ENCODE results near the gene LIMS2. TPM values are rescaled to one million over a fixed set of nuclear protein-coding genes. Genes with fewer than 3 reads are reported as not detected.

Gene LIMS2
- total RNA-seq, 2 donors from 2014 or later, result 177 to 246 TPM

- DNase-seq (ENCODE audit: low spot score) (no peak), ATAC-seq (ENCODE audit: insufficient number of reproducible peaks, low FRiP score, low read depth) (no peak)
- H3K4me1 ChIP-seq (ENCODE audit: control insufficient read depth in 1 of 2, low read depth in 2 of 2), result peaks cover 39 to 73% of the 10 kb centered on the region in 2 donors
- TF ChIP-seq, protein P1, sequence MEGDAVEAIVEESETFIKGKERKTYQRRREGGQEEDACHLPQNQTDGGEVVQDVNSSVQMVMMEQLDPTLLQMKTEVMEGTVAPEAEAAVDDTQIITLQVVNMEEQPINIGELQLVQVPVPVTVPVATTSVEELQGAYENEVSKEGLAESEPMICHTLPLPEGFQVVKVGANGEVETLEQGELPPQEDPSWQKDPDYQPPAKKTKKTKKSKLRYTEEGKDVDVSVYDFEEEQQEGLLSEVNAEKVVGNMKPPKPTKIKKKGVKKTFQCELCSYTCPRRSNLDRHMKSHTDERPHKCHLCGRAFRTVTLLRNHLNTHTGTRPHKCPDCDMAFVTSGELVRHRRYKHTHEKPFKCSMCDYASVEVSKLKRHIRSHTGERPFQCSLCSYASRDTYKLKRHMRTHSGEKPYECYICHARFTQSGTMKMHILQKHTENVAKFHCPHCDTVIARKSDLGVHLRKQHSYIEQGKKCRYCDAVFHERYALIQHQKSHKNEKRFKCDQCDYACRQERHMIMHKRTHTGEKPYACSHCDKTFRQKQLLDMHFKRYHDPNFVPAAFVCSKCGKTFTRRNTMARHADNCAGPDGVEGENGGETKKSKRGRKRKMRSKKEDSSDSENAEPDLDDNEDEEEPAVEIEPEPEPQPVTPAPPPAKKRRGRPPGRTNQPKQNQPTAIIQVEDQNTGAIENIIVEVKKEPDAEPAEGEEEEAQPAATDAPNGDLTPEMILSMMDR (IDR thresholded peaks at IDR 0.05), result no peak
- no peaks in the 10 kb centered on the region for H3K27me3 ChIP-seq (replicated peaks; ENCODE audit: insufficient read depth)
- H3K36me3 ChIP-seq, result peaks cover 24% of the 10 kb centered on the region
- peak overlapping the region; percentile 40 to 85 for H3K27ac ChIP-seq
- H3K9me3 ChIP-seq, result no peaks in the 10 kb centered on the region
- no peak overlapping the region for H3K4me3 ChIP-seq
Observed at GRCh38 chr2:127658641-127659407, 16.5 kb downstream of the LIMS2 start.

- H3K36me3 ChIP-seq, result peaks cover 31% of the 10 kb centered on the region
Observed at GRCh38 chr2:127658146-127658545, 17.2 kb downstream of the LIMS2 start.

DNA sequence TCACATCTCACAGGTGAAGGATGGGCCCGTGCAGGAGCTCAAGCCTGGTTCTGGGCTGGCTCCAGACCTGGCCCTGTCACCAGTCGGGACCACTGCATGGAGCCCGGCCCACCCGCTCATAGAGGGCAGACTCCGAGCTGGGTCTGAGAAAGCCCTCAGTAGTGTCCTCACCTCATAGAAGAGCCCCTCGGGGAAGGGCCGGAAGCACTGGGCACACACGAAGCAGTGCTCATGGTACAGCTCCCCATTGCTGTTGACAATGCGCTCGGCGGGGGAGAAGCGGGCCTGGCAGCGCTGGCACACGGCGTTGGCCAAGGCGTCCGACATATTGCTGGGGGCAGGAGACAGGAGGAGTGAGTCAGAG is 18.1 kb downstream of the LIMS2 start:
- DNase-seq (ENCODE audit: low spot score) (no peak), ATAC-seq (ENCODE audit: insufficient number of reproducible peaks, low FRiP score, low read depth) (no peak)
- TF ChIP-seq, protein P1 (IDR thresholded peaks at IDR 0.05), result no peak
- Histone ChIP-seq H3K36me3 (peaks cover 37% of the 10 kb centered on the region), H3K27me3 (replicated peaks; ENCODE audit: insufficient read depth) (no peaks in the 10 kb centered on the region), H3K4me3 (no peak overlapping the region), H3K4me1 (ENCODE audit: control insufficient read depth in 1 of 2, low read depth in 2 of 2) (peaks cover 35 to 76% of the 10 kb centered on the region in 2 donors), H3K9me3 (no peaks in the 10 kb centered on the region), H3K27ac (peak overlapping the region; percentile 19 to 42)

More at GRCh38 chr2:127658146-127658545, 17.2 kb downstream of the LIMS2 start:
- H3K4me3 ChIP-seq, result no peak overlapping the region
- no peak for DNase-seq (ENCODE audit: low spot score)
- H3K27me3 ChIP-seq (replicated peaks; ENCODE audit: insufficient read depth), result no peaks in the 10 kb centered on the region
- peak overlapping the region; percentile 40 to 85 for H3K27ac ChIP-seq
- peaks cover 33 to 73% of the 10 kb centered on the region in 2 donors for H3K4me1 ChIP-seq (ENCODE audit: control insufficient read depth in 1 of 2, low read depth in 2 of 2)
- ATAC-seq (ENCODE audit: insufficient number of reproducible peaks, low FRiP score, low read depth), result no peak
- TF ChIP-seq, protein P1 (IDR thresholded peaks at IDR 0.05), result no peak
- no peaks in the 10 kb centered on the region for H3K9me3 ChIP-seq

DNA sequence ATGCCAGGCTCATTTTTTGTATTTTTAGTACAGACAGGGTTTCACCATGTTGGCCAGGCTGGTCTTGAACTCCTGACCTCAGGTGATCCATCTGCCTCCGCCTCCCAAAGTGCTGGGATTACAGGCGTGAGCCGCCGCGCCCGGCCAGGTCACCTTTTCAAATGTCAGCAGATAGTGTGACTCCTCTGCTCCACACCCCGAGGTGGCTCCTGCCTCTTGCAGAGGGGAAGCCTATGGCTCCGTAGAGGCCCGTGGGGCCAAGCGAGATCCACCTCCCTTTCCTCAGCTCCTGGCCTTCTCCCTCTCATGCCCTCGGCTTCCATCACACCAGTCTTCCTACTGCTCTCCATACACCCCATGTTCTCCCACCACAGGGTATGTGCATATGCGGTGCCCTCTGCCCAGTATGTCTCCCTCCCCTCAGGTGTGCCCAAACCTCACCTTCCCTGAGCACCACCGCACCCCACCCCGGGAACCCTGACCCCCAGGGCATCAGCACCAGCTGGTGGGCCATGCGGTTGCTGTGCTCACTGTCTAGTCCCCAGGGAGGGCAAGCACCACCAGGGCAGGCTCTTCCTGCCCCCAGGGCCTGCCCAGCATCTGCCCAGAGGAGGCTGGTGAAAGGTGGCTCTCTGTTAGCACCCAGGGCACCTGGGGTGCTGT is 18.6 kb downstream of the LIMS2 start:
- no peaks in the 10 kb centered on the region for H3K9me3 ChIP-seq
- DNase-seq (ENCODE audit: low spot score) (no peak), ATAC-seq (ENCODE audit: insufficient number of reproducible peaks, low FRiP score, low read depth) (no peak)
- H3K27me3 ChIP-seq (replicated peaks; ENCODE audit: insufficient read depth), result no peaks in the 10 kb centered on the region
- peaks cover 37% of the 10 kb centered on the region for H3K36me3 ChIP-seq
- H3K27ac ChIP-seq, result peak overlapping the region; percentile 19 to 42
- H3K4me1 ChIP-seq (ENCODE audit: control insufficient read depth in 1 of 2, low read depth in 2 of 2), result peaks cover 30 to 76% of the 10 kb centered on the region in 2 donors
- no peak overlapping the region for H3K4me3 ChIP-seq
- TF ChIP-seq, protein P1 (IDR thresholded peaks at IDR 0.05), result no peak
